Activated T-helper 17 cell treated with anti-CD3 and anti-CD28 coated beads, Interleukin-2, amount 50 U/mL, for 72 hours (primary cell): ENCODE measurements around the gene RNF186. TPM values are rescaled to one million over a fixed set of nuclear protein-coding genes. Genes with fewer than 3 reads are reported as not detected.

ENCODE experiments used
- ATAC-seq: fragments of 150-1000 bp; cut with Tn5 transposase; replicated peaks from 2 replicates; pipeline ENCODE4 v1.10.0; 2021; ENCODE audit warnings: mild to moderate bottlenecking, moderate library complexity
- H3K27ac Mint-ChIP-seq: one replicate; pipeline ENCODE4 v1.8.0; 2022; ENCODE audit warnings: mixed read lengths
- H3K27me3 Mint-ChIP-seq: one replicate; pipeline ENCODE4 v1.8.0; 2022; ENCODE audit warnings: mixed read lengths
- H3K36me3 Mint-ChIP-seq: one replicate; pipeline ENCODE4 v1.8.0; 2022; ENCODE audit warnings: low read depth, mild to moderate bottlenecking, mixed read lengths
- H3K4me1 Mint-ChIP-seq: one replicate; pipeline ENCODE4 v1.8.0; 2022; ENCODE audit warnings: mixed read lengths
- H3K4me3 Mint-ChIP-seq: one replicate; pipeline ENCODE4 v1.8.0; 2022; ENCODE audit warnings: mild to moderate bottlenecking, mixed read lengths
- H3K9me3 Mint-ChIP-seq: one replicate; pipeline ENCODE4 v1.8.0; 2022; ENCODE audit warnings: mixed read lengths
- total RNA-seq, 2 donors: library from RNA; stranded (reverse); gene quantifications; one replicate each; pipeline ENCODE4 v1.2.3, GENCODE V29; 2022

RNF186 gene
- total RNA-seq, 2 donors from 2014 or later = not detected

DNA sequence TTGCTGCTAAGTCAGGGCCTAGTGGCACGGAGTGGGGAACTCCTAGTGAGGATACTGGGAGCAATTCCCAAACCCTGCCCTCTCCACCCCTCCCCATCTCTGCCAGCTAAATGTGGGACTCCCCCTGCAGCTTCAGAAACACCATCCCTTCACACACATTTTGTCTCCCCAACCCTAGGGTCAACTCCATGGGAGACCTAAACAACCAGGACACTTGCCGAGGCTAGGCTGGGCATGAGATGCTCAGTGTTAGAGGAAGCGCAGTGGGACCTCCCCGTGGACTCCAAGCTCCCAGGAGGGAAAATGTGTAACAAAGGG lies 1.5 kb downstream of the RNF186 start:
- H3K9me3 Mint-ChIP-seq = no peaks in the 10 kb centered on the region
- H3K27me3 Mint-ChIP-seq = no peaks in the 10 kb centered on the region

DNA sequence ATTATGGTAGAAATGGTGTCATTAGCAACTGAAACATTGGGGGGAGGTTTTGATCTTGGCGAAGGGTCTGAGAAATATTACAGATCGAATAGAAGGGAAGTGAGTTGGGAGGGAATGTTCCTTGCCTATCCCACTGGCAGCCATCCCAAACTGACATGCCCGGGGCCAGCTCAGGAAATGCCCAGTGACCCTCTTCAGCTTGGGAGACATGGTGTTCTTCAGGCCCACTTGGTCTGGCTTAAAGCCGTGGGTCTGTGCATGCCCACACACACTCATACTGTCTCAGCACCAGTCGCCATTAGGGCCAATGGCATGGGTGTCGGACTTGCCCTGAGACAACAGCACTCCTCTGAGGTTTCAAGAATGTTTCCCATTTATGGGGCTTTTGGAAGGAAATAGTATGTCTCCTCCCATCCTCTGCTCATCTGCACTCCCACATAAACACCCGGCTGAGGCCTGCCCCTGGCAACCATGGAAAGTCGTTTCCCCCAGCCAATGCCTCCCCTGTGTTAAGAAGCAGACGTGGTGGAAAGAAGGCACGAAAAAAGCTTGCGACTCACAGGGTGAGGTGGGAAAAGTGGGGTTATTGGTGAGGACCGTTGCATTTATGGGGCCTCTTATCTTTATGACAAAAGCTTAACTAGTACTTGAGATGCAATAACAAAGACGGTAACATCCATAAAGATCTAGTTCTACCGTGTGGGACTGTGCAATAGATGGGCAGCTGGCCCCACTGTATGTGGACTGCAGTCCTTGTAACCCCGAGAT lies 2.0 kb downstream of the RNF186 start:
- ATAC-seq = no peak
- H3K27me3 Mint-ChIP-seq = no peaks in the 10 kb centered on the region
- H3K27ac Mint-ChIP-seq = no peak overlapping the region
- no peaks in the 10 kb centered on the region for H3K4me1 Mint-ChIP-seq
- no peaks in the 10 kb centered on the region for H3K9me3 Mint-ChIP-seq
- H3K4me3 Mint-ChIP-seq = no peak overlapping the region
- no peaks in the 10 kb centered on the region for H3K36me3 Mint-ChIP-seq

More for the DNA sequence above, 1.5 kb downstream of the RNF186 start:
- no peak for ATAC-seq
- Mint-ChIP-seq H3K36me3 (no peaks in the 10 kb centered on the region), H3K4me1 (no peaks in the 10 kb centered on the region), H3K4me3 (no peak overlapping the region), H3K27ac (no peak overlapping the region)

DNA sequence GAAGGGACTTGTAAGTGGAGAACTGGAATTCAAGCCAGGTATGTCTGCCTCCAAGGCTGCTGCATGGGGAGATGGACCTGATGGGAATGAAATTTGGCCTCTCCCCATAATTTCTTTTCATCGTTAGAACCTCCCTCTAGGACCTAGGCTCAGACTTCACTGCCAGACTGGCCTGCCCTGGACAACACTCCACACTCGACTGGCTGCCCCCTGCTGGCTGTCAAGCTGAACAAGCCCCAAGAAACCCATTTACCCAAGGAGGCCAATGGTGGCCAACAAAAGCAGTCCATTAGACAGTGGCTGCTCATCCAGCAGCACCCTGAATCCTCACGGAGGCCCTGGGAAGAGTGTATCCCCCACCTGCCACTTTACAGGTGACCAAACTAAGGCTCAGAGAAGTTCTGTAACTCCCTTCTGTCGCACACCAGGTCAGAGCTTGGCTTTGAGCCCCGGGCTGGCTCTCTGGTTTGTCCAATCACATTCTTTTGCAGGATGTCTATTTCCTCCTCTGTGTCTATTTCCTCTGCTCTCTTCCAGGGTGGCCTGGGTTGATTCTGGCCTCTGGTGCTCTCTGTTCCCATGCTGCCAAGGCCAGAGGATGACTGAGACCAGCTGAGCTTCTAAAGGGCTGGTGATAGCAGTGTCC lies 3.8 kb downstream of the RNF186 start:
- Mint-ChIP-seq H3K36me3 (no peaks in the 10 kb centered on the region), H3K27me3 (no peaks in the 10 kb centered on the region), H3K27ac (no peak overlapping the region), H3K9me3 (no peaks in the 10 kb centered on the region), H3K4me1 (no peaks in the 10 kb centered on the region), H3K4me3 (no peak overlapping the region)
- ATAC-seq = peak; percentile 86

DNA sequence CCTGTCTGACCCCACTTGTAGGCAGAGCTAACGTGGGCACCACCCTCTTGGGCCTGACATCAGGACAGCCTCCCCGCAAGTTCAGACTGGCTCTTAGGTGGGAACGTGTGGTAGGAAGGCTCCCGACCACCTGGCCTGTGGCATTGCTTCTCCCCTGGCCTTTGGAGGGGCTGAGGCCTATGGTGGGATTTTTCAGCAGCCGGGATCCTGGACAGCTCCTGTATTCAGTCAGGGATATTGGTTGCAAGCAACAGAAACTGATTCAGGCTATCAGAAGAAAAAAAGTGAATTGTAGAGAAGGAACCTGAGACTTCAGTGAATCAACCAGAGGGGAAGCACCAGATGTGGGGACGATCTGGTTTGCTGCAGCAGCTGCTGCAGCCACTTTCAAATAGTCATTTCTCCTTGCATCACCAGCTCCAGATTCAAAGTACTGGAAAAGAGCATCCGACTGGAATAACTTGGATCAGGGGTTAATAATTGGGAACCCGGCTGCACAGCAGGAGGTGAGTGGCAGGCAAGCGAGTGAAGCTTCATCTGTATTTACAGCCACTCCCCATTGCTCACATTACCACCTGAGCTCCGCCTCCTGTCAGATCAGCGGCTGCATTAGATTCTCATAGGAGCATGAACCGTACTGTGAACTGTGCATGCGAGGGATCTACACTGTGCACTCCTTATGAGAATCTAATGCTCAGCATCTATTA lies 5.9 kb downstream of the RNF186 start:
- peak; percentile 66 for ATAC-seq
- H3K36me3 Mint-ChIP-seq = no peaks in the 10 kb centered on the region
- no peaks in the 10 kb centered on the region for H3K9me3 Mint-ChIP-seq
- no peak overlapping the region for H3K27ac Mint-ChIP-seq
- no peaks in the 10 kb centered on the region for H3K4me1 Mint-ChIP-seq
- no peaks in the 10 kb centered on the region for H3K27me3 Mint-ChIP-seq
- no peak overlapping the region for H3K4me3 Mint-ChIP-seq

DNA sequence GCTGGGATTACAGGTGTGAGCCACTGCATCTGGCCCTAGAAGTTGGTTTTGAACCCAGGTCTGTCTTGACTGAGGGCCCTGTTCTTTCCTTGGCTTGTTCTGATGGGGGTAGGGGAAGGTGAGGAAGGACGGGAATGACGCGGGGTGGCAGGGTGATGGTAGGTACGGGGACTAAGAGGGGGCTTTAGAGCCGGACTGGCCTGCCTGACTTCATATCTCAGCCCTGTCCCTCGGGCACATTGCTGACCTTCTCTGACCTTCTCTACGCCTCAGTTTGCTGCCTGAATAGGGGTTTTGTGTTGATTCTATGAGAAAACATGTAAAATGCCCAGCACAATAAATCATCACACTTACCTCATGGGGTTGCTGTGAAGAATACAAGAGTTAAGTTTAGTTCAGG lies 6.7 kb downstream of the RNF186 start:
- Mint-ChIP-seq H3K27ac (no peak overlapping the region), H3K4me1 (no peaks in the 10 kb centered on the region), H3K9me3 (no peaks in the 10 kb centered on the region), H3K36me3 (no peaks in the 10 kb centered on the region), H3K4me3 (no peak overlapping the region), H3K27me3 (no peaks in the 10 kb centered on the region)
- no peak for ATAC-seq

DNA sequence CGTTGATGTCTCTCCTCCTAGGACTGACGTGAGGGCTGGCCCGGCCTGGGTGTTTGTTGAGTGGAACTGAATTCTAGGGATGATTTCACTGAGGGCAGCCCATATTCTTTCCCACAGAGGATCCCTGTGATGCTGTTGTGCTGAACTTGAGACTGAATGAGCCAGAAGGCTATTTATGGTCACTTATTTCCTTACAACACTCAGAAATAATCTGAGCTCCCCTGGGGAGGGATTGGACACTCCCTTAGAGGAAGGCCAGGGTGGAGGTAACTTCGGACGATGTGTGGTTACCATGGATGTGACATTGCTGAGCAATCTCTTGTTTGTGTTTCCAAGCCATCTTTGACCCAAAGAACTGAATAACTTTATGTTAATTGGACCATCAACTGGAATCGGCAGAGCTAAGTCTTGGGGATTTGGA lies 10.2 kb downstream of the RNF186 start:
- no peak for ATAC-seq
- Mint-ChIP-seq H3K27ac (no peak overlapping the region), H3K4me1 (peaks cover 15% of the 10 kb centered on the region), H3K9me3 (no peaks in the 10 kb centered on the region), H3K4me3 (no peak overlapping the region), H3K27me3 (no peaks in the 10 kb centered on the region), H3K36me3 (no peaks in the 10 kb centered on the region)

DNA sequence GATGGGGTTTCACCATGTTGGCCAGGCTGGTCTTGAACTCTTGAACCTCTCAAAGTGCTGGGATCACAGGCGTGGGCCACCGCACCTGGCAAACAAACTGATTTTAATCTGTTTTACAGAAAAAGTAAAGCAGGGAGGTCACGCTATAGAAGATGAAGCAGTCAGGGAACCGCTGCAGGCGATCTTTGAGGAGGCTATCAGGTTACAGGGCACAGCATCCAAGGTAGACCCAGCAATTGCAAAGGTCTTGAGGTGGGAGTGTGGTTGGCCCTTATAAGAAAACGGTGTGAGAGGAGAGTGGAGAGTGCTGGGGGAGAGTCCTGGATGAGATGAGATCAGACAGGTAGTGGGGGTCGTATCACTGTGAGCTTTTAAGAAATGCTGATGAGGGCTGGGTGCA lies 12.8 kb downstream of the RNF186 start:
- no peaks in the 10 kb centered on the region for H3K9me3 Mint-ChIP-seq
- H3K27me3 Mint-ChIP-seq = no peaks in the 10 kb centered on the region
- H3K36me3 Mint-ChIP-seq = no peaks in the 10 kb centered on the region
- peaks cover 15% of the 10 kb centered on the region for H3K4me1 Mint-ChIP-seq
- no peak overlapping the region for H3K4me3 Mint-ChIP-seq
- no peak for ATAC-seq
- no peak overlapping the region for H3K27ac Mint-ChIP-seq

DNA sequence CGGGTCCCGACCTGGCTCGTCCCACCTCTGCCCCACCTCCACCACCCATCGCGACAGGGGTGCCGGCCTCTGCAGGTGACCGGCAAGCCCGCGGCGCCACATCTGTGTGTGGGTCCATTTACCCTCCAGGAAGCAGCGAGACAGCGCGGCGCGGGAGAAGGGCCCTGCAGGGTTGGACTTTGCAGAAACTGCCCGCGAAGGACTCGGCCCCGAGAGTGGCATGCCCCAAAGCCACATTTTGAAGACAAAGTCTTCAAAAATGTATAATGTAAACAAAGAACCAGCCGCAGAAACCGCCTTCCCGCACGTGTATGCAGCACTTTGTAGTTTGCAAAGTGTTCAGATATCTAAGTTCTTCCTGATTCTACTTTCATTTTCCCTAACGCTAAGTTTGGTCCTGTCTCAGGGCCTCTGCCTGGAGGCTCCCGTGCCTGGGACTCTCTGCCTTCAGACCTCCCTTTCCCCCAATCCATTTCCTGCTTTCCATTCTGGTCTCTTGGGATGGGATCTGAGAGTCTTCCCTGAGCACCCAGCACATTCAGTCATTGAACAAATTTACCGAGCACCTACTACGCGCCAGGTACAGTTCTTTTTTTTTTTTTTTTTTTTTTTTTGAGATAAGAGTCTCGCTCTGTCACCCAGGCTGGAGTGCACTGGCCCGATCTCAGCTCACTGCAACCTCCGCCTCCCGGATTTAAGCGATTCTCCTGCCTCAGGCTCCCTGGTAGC lies 14.8 kb downstream of the RNF186 start:
- H3K4me1 Mint-ChIP-seq = peaks cover 19% of the 10 kb centered on the region

DNA sequence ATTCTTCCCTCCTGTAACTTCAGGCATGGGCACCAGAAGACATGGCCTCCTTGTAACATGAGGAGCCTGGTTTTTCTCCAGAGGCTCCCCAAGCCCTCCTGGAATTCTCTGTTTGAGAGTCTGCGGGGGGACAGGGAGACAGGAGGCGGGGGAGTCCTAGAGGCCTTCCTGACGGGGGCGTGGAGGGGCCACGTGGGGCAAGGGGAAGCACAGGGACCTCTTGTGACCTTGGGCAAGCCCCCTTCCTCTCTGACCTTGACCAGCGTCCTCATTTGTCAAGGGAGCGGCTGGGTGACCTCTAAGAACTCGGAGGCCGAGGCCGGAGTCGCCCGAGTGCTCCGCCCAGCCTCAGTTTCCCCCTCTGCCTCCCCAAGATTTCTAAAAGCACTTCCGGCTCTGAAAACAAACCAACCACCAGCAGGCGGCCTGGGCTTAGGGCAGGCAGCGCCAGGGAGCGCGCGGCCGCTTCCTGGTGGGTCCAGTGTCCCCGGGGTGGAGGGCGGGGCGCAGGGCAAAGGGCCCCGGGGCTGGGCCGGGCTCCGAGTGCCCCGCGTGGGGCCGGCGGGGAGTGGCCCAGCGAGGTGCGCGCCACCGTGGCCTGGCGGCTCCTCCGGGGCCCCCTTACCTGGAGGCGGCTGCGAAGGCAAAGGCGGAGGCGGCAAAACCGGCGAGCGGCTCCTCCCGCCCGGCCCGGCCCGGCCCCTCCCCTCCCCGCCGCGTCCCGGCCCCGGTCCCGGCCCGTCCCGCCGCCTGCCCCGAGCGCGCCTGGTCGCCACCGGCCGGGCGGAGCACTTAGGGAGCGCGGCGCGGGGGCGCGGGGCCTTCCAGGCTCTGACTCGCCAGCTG lies 15.6 kb downstream of the RNF186 start, which contains the start of gene TMCO4:
Gene TMCO4, minus strand, starts transcription at position 687 of the 846 bp plus-strand sequence. CDS start 19,158 bp downstream, outside the sequence.
- Mint-ChIP-seq H3K27me3 (no peaks in the 10 kb centered on the region), H3K27ac (peak within 1 kb of the TSS; percentile 94), H3K4me3 (peak within 1 kb of the TSS; percentile 90), H3K4me1 (peaks cover 23% of the 10 kb centered on the region), H3K9me3 (no peaks in the 10 kb centered on the region), H3K36me3 (no peaks in the 10 kb centered on the region)
- ATAC-seq = peak; percentile 88

More for the DNA sequence above, 14.8 kb downstream of the RNF186 start:
- ATAC-seq = peak; percentile 59
- Mint-ChIP-seq H3K27me3 (no peaks in the 10 kb centered on the region), H3K27ac (peak overlapping the region; percentile 93), H3K4me3 (peak overlapping the region; percentile 90), H3K36me3 (no peaks in the 10 kb centered on the region), H3K9me3 (no peaks in the 10 kb centered on the region)

DNA sequence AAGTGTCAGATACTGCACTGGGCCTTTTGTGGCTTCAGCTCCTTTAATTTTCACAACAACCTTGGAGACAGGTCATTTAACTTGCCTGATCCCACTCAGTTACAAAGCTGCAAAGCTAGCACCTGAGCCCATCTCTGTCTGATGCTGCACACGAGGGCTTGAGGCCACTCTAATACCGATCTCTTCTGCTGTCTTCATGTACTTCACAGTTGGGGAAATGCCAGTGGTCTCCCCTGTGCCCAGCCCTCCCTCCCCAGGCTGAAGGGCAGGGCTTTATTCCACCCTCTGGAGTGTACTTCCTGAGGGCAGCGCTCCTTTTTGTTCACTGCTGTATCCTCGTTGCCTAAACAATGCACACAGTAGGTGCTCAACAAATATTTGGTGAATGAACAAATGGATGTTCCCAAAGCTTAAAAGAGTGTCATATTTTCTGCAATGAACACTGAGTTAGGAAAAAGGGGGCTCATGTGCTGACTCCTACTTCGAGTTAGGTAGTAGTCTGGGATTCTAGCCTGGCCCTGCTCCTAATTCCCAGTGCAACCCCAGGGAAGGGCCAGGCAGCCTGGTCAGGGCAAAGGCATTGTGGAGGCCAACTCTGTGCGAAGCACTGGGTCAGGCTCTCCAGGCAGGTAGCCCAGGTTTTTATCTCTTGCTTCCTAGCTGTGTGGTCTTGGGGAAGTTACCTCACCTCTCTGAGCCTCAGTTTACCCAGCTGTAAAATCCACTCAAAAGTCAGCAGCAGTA lies 16.4 kb downstream of the RNF186 start:
- peak overlapping the region; percentile 94 for H3K27ac Mint-ChIP-seq
- no peak for ATAC-seq

DNA sequence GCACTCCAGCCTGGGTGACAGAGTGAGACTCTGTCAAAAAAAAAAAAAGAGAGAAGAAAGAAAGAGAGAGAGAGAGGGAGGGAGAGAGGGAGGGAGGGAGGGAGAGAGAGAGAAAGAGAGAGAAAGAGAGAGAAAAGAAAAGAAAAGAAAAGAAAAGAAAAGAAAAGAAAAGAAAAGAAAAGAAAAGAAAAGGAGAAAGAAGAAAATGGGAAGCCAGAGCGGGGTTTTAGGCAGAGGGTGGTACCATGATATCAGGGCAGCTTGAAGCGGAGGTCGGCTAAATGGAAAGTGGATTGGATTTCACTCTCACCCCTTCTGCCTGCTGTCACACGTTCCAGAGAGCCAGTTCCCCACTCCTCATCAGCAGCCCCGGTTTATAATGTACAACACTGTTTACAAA lies 17.3 kb downstream of the RNF186 start:
- Mint-ChIP-seq H3K9me3 (no peaks in the 10 kb centered on the region), H3K36me3 (no peaks in the 10 kb centered on the region), H3K4me3 (peak overlapping the region; percentile 5), H3K4me1 (peaks cover 31% of the 10 kb centered on the region), H3K27ac (peak overlapping the region; percentile 94), H3K27me3 (no peaks in the 10 kb centered on the region)
- no peak for ATAC-seq

More for the DNA sequence above, 16.4 kb downstream of the RNF186 start:
- no peaks in the 10 kb centered on the region for H3K36me3 Mint-ChIP-seq
- peak overlapping the region; percentile 90 for H3K4me3 Mint-ChIP-seq
- H3K27me3 Mint-ChIP-seq = no peaks in the 10 kb centered on the region
- no peaks in the 10 kb centered on the region for H3K9me3 Mint-ChIP-seq
- H3K4me1 Mint-ChIP-seq = peaks cover 30% of the 10 kb centered on the region

DNA sequence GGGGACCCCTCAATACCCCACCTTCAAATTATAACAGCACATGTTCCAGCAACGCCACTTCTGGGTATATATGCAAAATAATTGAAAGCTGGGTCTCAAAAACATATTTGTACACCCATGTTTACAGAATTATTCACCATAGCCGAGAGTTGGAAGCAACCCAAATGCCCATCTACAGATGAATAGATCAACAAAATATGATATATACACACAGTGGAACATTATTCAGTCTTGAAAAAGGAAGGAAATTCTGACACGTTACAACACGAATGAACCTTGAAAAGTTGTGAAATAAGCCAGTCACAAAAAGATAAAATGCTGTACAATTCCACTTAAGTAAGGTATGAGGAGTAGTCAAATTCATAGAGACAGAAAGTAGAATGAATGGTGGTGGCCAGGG lies 20.5 kb downstream of the RNF186 start:
- Mint-ChIP-seq H3K9me3 (no peaks in the 10 kb centered on the region), H3K27me3 (no peaks in the 10 kb centered on the region), H3K36me3 (peaks cover 10% of the 10 kb centered on the region), H3K4me1 (peaks cover 28% of the 10 kb centered on the region), H3K27ac (peak overlapping the region; percentile 72), H3K4me3 (no peak overlapping the region)
- ATAC-seq = no peak

DNA sequence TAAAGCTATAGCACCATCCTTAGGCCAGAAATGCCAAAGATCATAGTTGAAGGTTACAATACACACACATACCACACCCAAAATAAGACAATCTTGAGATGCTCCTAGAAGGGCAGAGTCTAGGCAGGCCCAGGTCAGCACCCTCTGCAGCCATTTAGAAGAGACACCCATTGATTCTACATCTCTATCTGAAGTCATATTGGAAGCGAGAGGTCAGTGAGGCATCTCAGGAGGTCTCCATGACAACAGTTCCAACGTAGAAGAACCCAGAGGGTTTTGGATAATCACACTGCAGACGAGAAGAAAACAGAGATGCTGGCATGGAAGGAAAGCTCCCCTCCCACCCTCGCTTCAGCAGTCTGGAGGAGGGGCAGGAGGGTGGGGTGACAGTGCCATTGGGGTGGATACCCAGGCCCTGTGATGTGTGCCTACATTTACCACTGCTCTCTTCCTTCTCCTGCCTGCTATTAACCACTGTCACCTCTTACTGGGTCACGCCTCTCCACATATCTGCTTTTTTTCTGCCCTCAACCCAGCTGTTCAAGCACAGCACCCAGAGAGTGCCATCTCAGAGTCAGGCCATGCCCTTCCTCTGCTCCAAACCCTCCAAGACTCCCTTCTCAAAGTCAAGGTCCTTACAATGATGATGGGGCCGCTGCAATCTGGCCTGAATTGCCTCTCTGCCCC lies 21.6 kb downstream of the RNF186 start:
- no peak overlapping the region for H3K27ac Mint-ChIP-seq
- H3K36me3 Mint-ChIP-seq = peaks cover 10% of the 10 kb centered on the region
- no peaks in the 10 kb centered on the region for H3K27me3 Mint-ChIP-seq
- H3K4me3 Mint-ChIP-seq = no peak overlapping the region
- peak; percentile 62 for ATAC-seq
- peaks cover 28% of the 10 kb centered on the region for H3K4me1 Mint-ChIP-seq
- H3K9me3 Mint-ChIP-seq = no peaks in the 10 kb centered on the region
